ENCODE measurements around the gene IFNG-AS1. TPM values are rescaled to one million over a fixed set of nuclear protein-coding genes. Genes with fewer than 3 reads are reported as not detected.

The IFNG-AS1 gene
- total RNA-seq (2014; rRNA removed; shearing (Covaris generic)), result not detected in 2 replicates
- polyA plus RNA-seq (2016; fragmentation: Nextera tagmentation; extraction: Ambion mirVana), result not detected in 2 replicates

- in situ Hi-C loops (cut with MboI), result no loop called here
- no peaks in the 10 kb centered on the region for H3K27me3 ChIP-seq (replicated peaks; ENCODE audit: insufficient read depth)
- 62 to 66% methylated on average over 7 of the region's 7 CpGs for WGBS, 2 experiments (ENCODE audit: low coverage in 1 of 2, low lambda C conversion rate in 2 of 2, missing lambda C conversion rate in 2 of 2)
- no peaks in the 10 kb centered on the region for H4K20me1 ChIP-seq (ENCODE audit: insufficient read depth)
- no peak within 1 kb of the TSS for H3K9ac ChIP-seq
- no peaks in the 10 kb centered on the region for H3K9me2 ChIP-seq (ENCODE audit: insufficient read depth)
- H3K79me2 ChIP-seq (ENCODE audit: insufficient read depth), result no peaks in the 10 kb centered on the region
- DNase-seq, result no peak
- H2AFZ ChIP-seq, result no peak within 1 kb of the TSS
- no peaks in the 10 kb centered on the region for H3K4me1 ChIP-seq (ENCODE audit: insufficient read depth)
- no peak within 1 kb of the TSS for H3K4me3 ChIP-seq
- no peak within 1 kb of the TSS for H3K27ac ChIP-seq
- no peaks in the 10 kb centered on the region for H3K36me3 ChIP-seq (ENCODE audit: low read depth)
- H3K4me2 ChIP-seq (ENCODE audit: unreplicated experiment), result no peak within 1 kb of the TSS
- TF ChIP-seq EZH2phosphoT487 (IDR thresholded peaks at IDR 0.05; ENCODE audit: insufficient read depth, low read depth) (no peak), EZH2 (IDR thresholded peaks at IDR 0.05; ENCODE audit: insufficient read depth, poor library complexity, severe bottlenecking) (no peak)
- H3F3A ChIP-seq (ENCODE audit: insufficient read depth), result no peaks in the 10 kb centered on the region
- H3K9me3 ChIP-seq (ENCODE audit: low read depth), result no peaks in the 10 kb centered on the region
Measured at GRCh38 chr12:67989184-67989920, at the start of gene IFNG-AS1. Gene IFNG-AS1 (plus strand): TSS chr12:67989447.

GRCh38 chr12:67939611-67940010 lies 49.6 kb upstream of the IFNG-AS1 start:
- H3K79me2 ChIP-seq (ENCODE audit: insufficient read depth), result no peaks in the 10 kb centered on the region
- 28 to 51% methylated on average over 2 of the region's 2 CpGs for WGBS, 2 experiments (ENCODE audit: low coverage in 1 of 2, low lambda C conversion rate in 2 of 2, missing lambda C conversion rate in 2 of 2)
- H3K4me2 ChIP-seq (ENCODE audit: unreplicated experiment), result no peak overlapping the region
- H3K4me1 ChIP-seq (ENCODE audit: insufficient read depth), result peaks cover 16% of the 10 kb centered on the region
- no peak overlapping the region for H3K4me3 ChIP-seq
- in situ Hi-C loops (cut with MboI), result loop anchor here (10.0 to 25.0 kb wide), 3 partner anchors 285 to 577 kb away; no protein-coding TSS in a partner anchor
- DNase-seq, result no peak
- no peak overlapping the region for H2AFZ ChIP-seq
- H3K27me3 ChIP-seq (replicated peaks; ENCODE audit: insufficient read depth), result no peaks in the 10 kb centered on the region
- H3F3A ChIP-seq (ENCODE audit: insufficient read depth), result peaks cover 20% of the 10 kb centered on the region; the same call in 1 of the 2 replicates
- no peak overlapping the region for H3K27ac ChIP-seq
- no peak overlapping the region for H3K9ac ChIP-seq
- no peaks in the 10 kb centered on the region for H3K9me3 ChIP-seq (ENCODE audit: low read depth)
- no peaks in the 10 kb centered on the region for H3K36me3 ChIP-seq (ENCODE audit: low read depth)
- TF ChIP-seq EZH2phosphoT487 (IDR thresholded peaks at IDR 0.05; ENCODE audit: insufficient read depth, low read depth) (no peak), EZH2 (IDR thresholded peaks at IDR 0.05; ENCODE audit: insufficient read depth, poor library complexity, severe bottlenecking) (no peak)
- H4K20me1 ChIP-seq (ENCODE audit: insufficient read depth), result no peaks in the 10 kb centered on the region
- no peaks in the 10 kb centered on the region for H3K9me2 ChIP-seq (ENCODE audit: insufficient read depth)

GRCh38 chr12:67940780-67941243 lies 48.4 kb upstream of the IFNG-AS1 start:
- peaks cover 16% of the 10 kb centered on the region for H3K4me1 ChIP-seq (ENCODE audit: insufficient read depth)
- peak overlapping the region; percentile 37 for H3K27ac ChIP-seq
- TF ChIP-seq EZH2 (IDR thresholded peaks at IDR 0.05; ENCODE audit: insufficient read depth, poor library complexity, severe bottlenecking), result no peak
- TF ChIP-seq EZH2phosphoT487 (IDR thresholded peaks at IDR 0.05; ENCODE audit: insufficient read depth, low read depth), result no peak
- H3K9me3 ChIP-seq (ENCODE audit: low read depth), result no peaks in the 10 kb centered on the region
- 0 out of 2 replicates have a peak overlapping the region, but pooled peaks have one; percentile 8 for H3K9ac ChIP-seq
- H3K36me3 ChIP-seq (ENCODE audit: low read depth), result no peaks in the 10 kb centered on the region
- H3K79me2 ChIP-seq (ENCODE audit: insufficient read depth), result no peaks in the 10 kb centered on the region
- H3K4me3 ChIP-seq, result no peak overlapping the region; the same call in 1 of the 2 replicates
- H3K27me3 ChIP-seq (replicated peaks; ENCODE audit: insufficient read depth), result no peaks in the 10 kb centered on the region
- peak; percentile 77 for DNase-seq
- peaks cover 20% of the 10 kb centered on the region; the same call in 1 of the 2 replicates for H3F3A ChIP-seq (ENCODE audit: insufficient read depth)
- peak overlapping the region; percentile 46; the same call in 1 of the 2 replicates for H2AFZ ChIP-seq
- peak overlapping the region; percentile 66 for H3K4me2 ChIP-seq (ENCODE audit: unreplicated experiment)
- no peaks in the 10 kb centered on the region for H3K9me2 ChIP-seq (ENCODE audit: insufficient read depth)
- no peaks in the 10 kb centered on the region for H4K20me1 ChIP-seq (ENCODE audit: insufficient read depth)
- WGBS, 2 experiments (ENCODE audit: low coverage in 1 of 2, low lambda C conversion rate in 2 of 2, missing lambda C conversion rate in 2 of 2), result 14 to 18% methylated on average over 3 of the region's 3 CpGs
- in situ Hi-C loops (cut with MboI), result loop anchor here (10.0 to 25.0 kb wide), 2 partner anchors 496 to 579 kb away; no protein-coding TSS in a partner anchor

- H3K27ac ChIP-seq, result no peak overlapping the region
- H4K20me1 ChIP-seq (ENCODE audit: insufficient read depth), result no peaks in the 10 kb centered on the region
- 78 to 84% methylated on average over 3 of the region's 3 CpGs for WGBS, 2 experiments (ENCODE audit: low coverage in 1 of 2, low lambda C conversion rate in 2 of 2, missing lambda C conversion rate in 2 of 2)
- no peaks in the 10 kb centered on the region for H3K27me3 ChIP-seq (replicated peaks; ENCODE audit: insufficient read depth)
- in situ Hi-C loops (cut with MboI), result loop anchor here (10.0 to 25.0 kb wide), 2 partner anchors 498 to 580 kb away; no protein-coding TSS in a partner anchor
- H3K79me2 ChIP-seq (ENCODE audit: insufficient read depth), result no peaks in the 10 kb centered on the region
- H3K4me3 ChIP-seq, result no peak overlapping the region
- H3F3A ChIP-seq (ENCODE audit: insufficient read depth), result peaks cover 20% of the 10 kb centered on the region; the same call in 1 of the 2 replicates
- no peak overlapping the region for H3K4me2 ChIP-seq (ENCODE audit: unreplicated experiment)
- H2AFZ ChIP-seq, result no peak overlapping the region
- no peaks in the 10 kb centered on the region for H3K9me2 ChIP-seq (ENCODE audit: insufficient read depth)
- H3K9ac ChIP-seq, result no peak overlapping the region
- no peak for TF ChIP-seq EZH2phosphoT487 (IDR thresholded peaks at IDR 0.05; ENCODE audit: insufficient read depth, low read depth)
- no peak for TF ChIP-seq EZH2 (IDR thresholded peaks at IDR 0.05; ENCODE audit: insufficient read depth, poor library complexity, severe bottlenecking)
- no peak for DNase-seq
- H3K4me1 ChIP-seq (ENCODE audit: insufficient read depth), result peaks cover 16% of the 10 kb centered on the region
- H3K9me3 ChIP-seq (ENCODE audit: low read depth), result no peaks in the 10 kb centered on the region
- no peaks in the 10 kb centered on the region for H3K36me3 ChIP-seq (ENCODE audit: low read depth)
Measured at GRCh38 chr12:67942724-67943123, 46.5 kb upstream of the IFNG-AS1 start.

Data from GM23248 (cell line).